Kidney epithelial cell (primary cell): Measurements from ENCODE around the gene SNN. TPM values are rescaled to one million over a fixed set of nuclear protein-coding genes. Genes with fewer than 3 reads are reported as not detected.

Source experiments
- DNase-seq: peaks from one replicate; pipeline ENCODE4 v3.0.0-alpha.2; 2010; ENCODE audit warnings: low read depth
- H3K27me3 ChIP-seq: 2 replicates; pipeline ENCODE4 v1.6.0; 2011; ENCODE audit warnings: low read length; ENCODE audit not compliant: control insufficient read depth, insufficient read depth
- H3K36me3 ChIP-seq: 2 replicates; pipeline ENCODE4 v1.5.1; 2011; ENCODE audit warnings: low read length; ENCODE audit not compliant: control insufficient read depth, insufficient read depth
- H3K4me3 ChIP-seq: 2 replicates; pipeline ENCODE4 v1.5.1; 2011; ENCODE audit warnings: low read depth, mild to moderate bottlenecking, control low read depth, low read length
- CTCF ChIP-seq: IDR thresholded peaks from 2 replicates; pipeline ENCODE4 v1.5.1; 2011; ENCODE audit warnings: mild to moderate bottlenecking, moderate library complexity, low read length, control low read depth, inconsistent platforms; ENCODE audit not compliant: insufficient read depth, poor library complexity, severe bottlenecking
- total RNA-seq: library from RNA; depleted of rRNA; stranded (reverse); fragments of >200 nt; gene quantifications from 2 replicates; pipeline ENCODE4 v1.2.3, GENCODE V29; 2015

The SNN gene
- total RNA-seq, 1 donor from 2014 or later, result 31.0 TPM

- TF ChIP-seq CTCF, result no peak
- no peaks in the 10 kb centered on the region for H3K27me3 ChIP-seq
- no peak for DNase-seq
- H3K36me3 ChIP-seq, result no peaks in the 10 kb centered on the region
- H3K4me3 ChIP-seq, result no peak overlapping the region
Measured at GRCh38 chr16:11624205-11624604, 44.0 kb upstream of the SNN start.

GRCh38 chr16:11624636-11625607 lies 43.3 kb upstream of the SNN start:
- H3K27me3 ChIP-seq, result no peaks in the 10 kb centered on the region
- DNase-seq, result no peak
- no peak overlapping the region for H3K4me3 ChIP-seq
- H3K36me3 ChIP-seq, result no peaks in the 10 kb centered on the region
- no peak for TF ChIP-seq CTCF

- Histone ChIP-seq H3K4me3 (no peak overlapping the region), H3K27me3 (no peaks in the 10 kb centered on the region), H3K36me3 (no peaks in the 10 kb centered on the region)
- no peak for TF ChIP-seq CTCF
- DNase-seq, result no peak
Measured at GRCh38 chr16:11625769-11626168, 42.5 kb upstream of the SNN start.

GRCh38 chr16:11626657-11627291 lies 41.5 kb upstream of the SNN start:
- H3K4me3 ChIP-seq, result no peak overlapping the region
- TF ChIP-seq CTCF, result no peak
- no peaks in the 10 kb centered on the region for H3K36me3 ChIP-seq
- DNase-seq, result no peak
- no peaks in the 10 kb centered on the region for H3K27me3 ChIP-seq

- H3K27me3 ChIP-seq, result no peaks in the 10 kb centered on the region
- H3K4me3 ChIP-seq, result no peak overlapping the region
- DNase-seq, result no peak
- H3K36me3 ChIP-seq, result no peaks in the 10 kb centered on the region
- no peak for TF ChIP-seq CTCF
Measured at GRCh38 chr16:11627292-11627663, 41.0 kb upstream of the SNN start.
